HG03442 (cell line): ENCODE results near the gene CCDC102A.
"Not testable (repeated sequence)": the region's sequence is repeated elsewhere in the genome, so short reads cannot be mapped to it uniquely, and the experiment has no call there.

Experiments
- ATAC-seq: cut with Tn5 transposase; IDR thresholded peaks from one replicate; pipeline ENCODE4 v1.9.1; 2021; ENCODE audit warnings: mild to moderate bottlenecking, moderate library complexity; ENCODE audit not compliant: unreplicated experiment

Gene CCDC102A

GRCh38 chr16:57504491-57504890 is 31.9 kb downstream of the CCDC102A start:
- no peak for ATAC-seq

- no peak for ATAC-seq
These were observed 32.4 kb downstream of the CCDC102A start for GRCh38 chr16:57504001-57504400.

- no peak for ATAC-seq
These were observed 33.0 kb downstream of the CCDC102A start for GRCh38 chr16:57503366-57503765.

- ATAC-seq: no peak
These were observed 34.2 kb downstream of the CCDC102A start for GRCh38 chr16:57502048-57502775.

- ATAC-seq: no peak
These were observed 34.9 kb downstream of the CCDC102A start for GRCh38 chr16:57501492-57501891.

GRCh38 chr16:57500578-57501111 is 35.7 kb downstream of the CCDC102A start:
- ATAC-seq: no peak

GRCh38 chr16:57499941-57500340 is 36.4 kb downstream of the CCDC102A start:
- ATAC-seq: not testable (repeated sequence)

- no peak for ATAC-seq
These were observed 38.3 kb downstream of the CCDC102A start for GRCh38 chr16:57498031-57498430.

- ATAC-seq: no peak
These were observed 39.2 kb downstream of the CCDC102A start for GRCh38 chr16:57497121-57497520.

GRCh38 chr16:57493767-57494166 is 42.6 kb downstream of the CCDC102A start:
- no peak for ATAC-seq

- no peak for ATAC-seq
These were observed 47.1 kb downstream of the CCDC102A start for GRCh38 chr16:57489229-57489628.

- ATAC-seq: no peak
These were observed 49.2 kb downstream of the CCDC102A start for GRCh38 chr16:57486858-57487834.

GRCh38 chr16:57485916-57486857 is 50.2 kb downstream of the CCDC102A start, which contains the start of gene DOK4:
DOK4 (minus strand) TSS chr16:57486493; CDS start chr16:57479507, 6,986 bp downstream.
- ATAC-seq: peak; percentile 72

GRCh38 chr16:57485091-57485915 is 51.1 kb downstream of the CCDC102A start:
- ATAC-seq: no peak

- ATAC-seq: no peak
These were observed 51.8 kb downstream of the CCDC102A start for GRCh38 chr16:57484515-57485005.

GRCh38 chr16:57483725-57484514 is 52.5 kb downstream of the CCDC102A start:
- no peak for ATAC-seq

GRCh38 chr16:57482845-57483545 is 53.4 kb downstream of the CCDC102A start:
- ATAC-seq: no peak

GRCh38 chr16:57481421-57481820 is 55.0 kb downstream of the CCDC102A start:
- ATAC-seq: no peak
